Calu3 (cell line): Measurements from ENCODE around the gene FOXP1. TPM values are rescaled to one million over a fixed set of nuclear protein-coding genes. Genes with fewer than 3 reads are reported as not detected.

Experiments used
- BruUV-seq: library from RNA; stranded (reverse); fragments of 400-500 nt; replicated peaks from 2 replicates; lab custom pipeline; 2021; lab: Mats Ljungman, UMichigan
- CTCF ChIA-PET: fragments of 300-600 bp; sonication (Branson Sonifier 250); formaldehyde crosslinking; loops from one replicate; lab custom pipeline; 2022; ENCODE audit warnings: antibody characterized with exemption; lab: Charles Lee
- DNase-seq: peaks from one replicate; pipeline ENCODE4 v3.0.0; 2022
- H3K27ac Mint-ChIP-seq: one replicate; pipeline ENCODE4 v1.8.0; 2022; ENCODE audit warnings: mixed read lengths; ENCODE audit not compliant: unreplicated experiment
- H3K27me3 Mint-ChIP-seq: one replicate; pipeline ENCODE4 v1.8.0; 2022; ENCODE audit warnings: mixed read lengths; ENCODE audit not compliant: unreplicated experiment
- H3K36me3 Mint-ChIP-seq: one replicate; pipeline ENCODE4 v1.8.0; 2022; ENCODE audit warnings: mild to moderate bottlenecking, moderate library complexity, mixed read lengths; ENCODE audit not compliant: insufficient read depth, unreplicated experiment
- H3K4me1 Mint-ChIP-seq: one replicate; pipeline ENCODE4 v1.8.0; 2022; ENCODE audit warnings: mild to moderate bottlenecking, low read depth, mixed read lengths; ENCODE audit not compliant: unreplicated experiment
- H3K4me3 Mint-ChIP-seq: one replicate; pipeline ENCODE4 v1.8.0; 2022; ENCODE audit warnings: mild to moderate bottlenecking, low read depth, moderate library complexity, mixed read lengths; ENCODE audit not compliant: unreplicated experiment
- H3K9me3 Mint-ChIP-seq: one replicate; pipeline ENCODE4 v1.8.0; 2022; ENCODE audit warnings: low read depth, mixed read lengths; ENCODE audit not compliant: unreplicated experiment
- CTCF ChIP-seq: fragments of 200-600 bp; IDR thresholded peaks from one replicate; pipeline ENCODE4 v1.8.0; 2022; ENCODE audit warnings: antibody characterized with exemption; ENCODE audit not compliant: unreplicated experiment
- intact Hi-C: fragments of 100-400 bp; cut with micrococcal nuclease; formaldehyde crosslinking; loops from one replicate; pipeline ENCODE4 v1.10.0; 2022; ENCODE audit not compliant: unreplicated experiment
- total RNA-seq: library from RNA; stranded (reverse); gene quantifications from 2 replicates; pipeline ENCODE4 v1.2.3, GENCODE V29; 2022

FOXP1 gene
- total RNA-seq, 1 experiment from 2014 or later: 82.8 TPM

GRCh38 chr3:71258116-71258515 is 325.4 kb downstream of the FOXP1 start:
- Mint-ChIP-seq H3K4me1 (peaks cover 36% of the 10 kb centered on the region), H3K27ac (peak overlapping the region; percentile 82), H3K9me3 (no peaks in the 10 kb centered on the region), H3K36me3 (peaks cover 6% of the 10 kb centered on the region), H3K4me3 (peak overlapping the region; percentile 24), H3K27me3 (no peaks in the 10 kb centered on the region)
- CTCF ChIA-PET: interaction anchor here (0.7 to 1.5 kb wide), 2 partner anchors 9 to 13 kb away, joined by 3 to 5 read pairs; no protein-coding TSS in a partner anchor
- DNase-seq: peak; percentile 27
- intact Hi-C loops: loop anchor here (5.0 kb wide), 1 partner anchor 126 kb away; no protein-coding TSS in a partner anchor
- no peak for TF ChIP-seq CTCF
- no TSS peak for BruUV-seq

GRCh38 chr3:71255498-71255897 is 328.0 kb downstream of the FOXP1 start:
- Mint-ChIP-seq H3K27me3 (no peaks in the 10 kb centered on the region), H3K36me3 (peaks cover 6% of the 10 kb centered on the region), H3K4me3 (no peak overlapping the region), H3K9me3 (no peaks in the 10 kb centered on the region), H3K4me1 (peaks cover 41% of the 10 kb centered on the region), H3K27ac (no peak overlapping the region)
- DNase-seq: no peak
- intact Hi-C loops: loop anchor here (5.0 kb wide), 1 partner anchor 123 kb away; no protein-coding TSS in a partner anchor
- CTCF ChIA-PET: no interaction called here
- TF ChIP-seq CTCF: no peak
- BruUV-seq: no TSS peak

- peaks cover 6% of the 10 kb centered on the region for H3K36me3 Mint-ChIP-seq
- H3K4me3 Mint-ChIP-seq: peak overlapping the region; percentile 44
- intact Hi-C loops: loop anchor here (5.0 kb wide), 2 partner anchors 122 to 242 kb away; no protein-coding TSS in a partner anchor
- H3K27me3 Mint-ChIP-seq: no peaks in the 10 kb centered on the region
- TF ChIP-seq CTCF: no peak
- peaks cover 41% of the 10 kb centered on the region for H3K4me1 Mint-ChIP-seq
- CTCF ChIA-PET: interaction anchor here (0.7 to 1.1 kb wide), 5 partner anchors 9 to 250 kb away, joined by 3 to 9 read pairs (median 3); no protein-coding TSS in a partner anchor
- peak overlapping the region; percentile 88 for H3K27ac Mint-ChIP-seq
- no TSS peak for BruUV-seq
- peak; percentile 46 for DNase-seq
- H3K9me3 Mint-ChIP-seq: no peaks in the 10 kb centered on the region
Measured at GRCh38 chr3:71254281-71255057, 329.1 kb downstream of the FOXP1 start.

GRCh38 chr3:71253169-71253568 is 330.4 kb downstream of the FOXP1 start:
- peaks cover 40% of the 10 kb centered on the region for H3K4me1 Mint-ChIP-seq
- intact Hi-C loops: loop anchor here (5.0 kb wide), 1 partner anchor 241 kb away; no protein-coding TSS in a partner anchor
- no peaks in the 10 kb centered on the region for H3K9me3 Mint-ChIP-seq
- no peak for DNase-seq
- no peaks in the 10 kb centered on the region for H3K27me3 Mint-ChIP-seq
- peaks cover 11% of the 10 kb centered on the region for H3K36me3 Mint-ChIP-seq
- no peak for TF ChIP-seq CTCF
- CTCF ChIA-PET: interaction anchor here (0.6 kb wide), 1 partner anchor 190 kb away, joined by 4 read pairs; no protein-coding TSS in a partner anchor
- no TSS peak for BruUV-seq
- H3K27ac Mint-ChIP-seq: peak overlapping the region; percentile 39
- no peak overlapping the region for H3K4me3 Mint-ChIP-seq
